IMR-90 (cell line): ENCODE measurements around the gene RAP1GAP2.

ENCODE experiments used
- FOS ChIP-seq: fragments of 150-350 bp; IDR thresholded peaks from 2 replicates; pipeline ENCODE4 v1.6.1; 2016; ENCODE audit warnings: low read depth, low read length
- POLR2A ChIP-seq: IDR thresholded peaks from 2 replicates; pipeline ENCODE4 v1.6.1; 2012; ENCODE audit warnings: mild to moderate bottlenecking, low read depth, low read length
- RAD21 ChIP-seq: IDR thresholded peaks from 2 replicates; pipeline ENCODE4 v1.6.1; 2012; ENCODE audit warnings: low read length, improper control_type of control experiment
- RFX5 ChIP-seq: IDR thresholded peaks from 2 replicates; pipeline ENCODE4 v1.8.0; 2012; ENCODE audit warnings: low read depth, mild to moderate bottlenecking, low read length, moderate library complexity
- SMC3 ChIP-seq: fragments of 150-350 bp; IDR thresholded peaks from 2 replicates; pipeline ENCODE4 v1.6.1; 2016; ENCODE audit warnings: low read depth, mild to moderate bottlenecking, antibody characterized with exemption, low read length, moderate library complexity
- TF ChIP-seq, protein P1 (sequence below): fragments of 150-350 bp; IDR thresholded peaks from 2 replicates; pipeline ENCODE4 v1.6.1; 2017; ENCODE audit warnings: mild to moderate bottlenecking, antibody characterized with exemption, low read length, low read depth
- TF ChIP-seq, protein P2 (sequence below): conservative IDR thresholded peaks from 2 replicates; pipeline ENCODE4 v1.5.1; 2012; ENCODE audit warnings: mild to moderate bottlenecking, low read depth, low read length, improper control_type of control experiment

DNA sequence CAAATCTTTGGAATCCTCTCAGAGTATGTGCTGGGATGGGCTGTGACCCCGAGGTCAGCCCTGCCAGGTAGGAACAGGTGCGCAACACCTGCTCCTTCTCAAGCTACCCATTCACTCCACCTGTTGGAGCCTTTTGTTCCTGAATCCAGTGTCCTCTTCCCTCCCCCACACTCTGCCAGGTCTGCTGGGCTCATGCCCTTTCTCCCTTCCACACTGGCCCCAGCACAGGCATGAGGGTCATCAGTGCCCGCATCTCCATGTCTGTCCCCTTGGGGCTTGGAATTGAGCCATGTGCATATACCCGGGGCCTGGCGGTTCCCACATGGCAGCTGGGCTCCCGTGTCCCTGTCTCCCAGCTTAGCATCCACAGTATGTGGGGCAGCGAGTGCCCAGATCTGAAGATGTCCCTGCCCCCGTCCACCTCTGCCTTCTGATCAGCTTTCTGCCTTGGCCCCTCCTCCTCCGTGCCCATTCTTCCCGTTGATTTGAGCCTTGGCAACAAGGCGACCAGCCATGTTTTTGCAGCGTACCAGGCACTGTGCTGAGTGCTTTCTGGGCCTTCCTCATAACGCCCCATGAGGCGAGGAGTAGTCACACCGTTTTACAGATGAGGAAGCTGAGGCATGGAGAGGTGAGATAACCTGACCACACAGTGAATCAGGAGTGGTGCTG lies 102.2 kb downstream of the RAP1GAP2 start:
- TF ChIP-seq, protein P1, sequence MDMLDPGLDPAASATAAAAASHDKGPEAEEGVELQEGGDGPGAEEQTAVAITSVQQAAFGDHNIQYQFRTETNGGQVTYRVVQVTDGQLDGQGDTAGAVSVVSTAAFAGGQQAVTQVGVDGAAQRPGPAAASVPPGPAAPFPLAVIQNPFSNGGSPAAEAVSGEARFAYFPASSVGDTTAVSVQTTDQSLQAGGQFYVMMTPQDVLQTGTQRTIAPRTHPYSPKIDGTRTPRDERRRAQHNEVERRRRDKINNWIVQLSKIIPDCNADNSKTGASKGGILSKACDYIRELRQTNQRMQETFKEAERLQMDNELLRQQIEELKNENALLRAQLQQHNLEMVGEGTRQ = no peak
- TF ChIP-seq POLR2A = no peak
- TF ChIP-seq, protein P2, sequence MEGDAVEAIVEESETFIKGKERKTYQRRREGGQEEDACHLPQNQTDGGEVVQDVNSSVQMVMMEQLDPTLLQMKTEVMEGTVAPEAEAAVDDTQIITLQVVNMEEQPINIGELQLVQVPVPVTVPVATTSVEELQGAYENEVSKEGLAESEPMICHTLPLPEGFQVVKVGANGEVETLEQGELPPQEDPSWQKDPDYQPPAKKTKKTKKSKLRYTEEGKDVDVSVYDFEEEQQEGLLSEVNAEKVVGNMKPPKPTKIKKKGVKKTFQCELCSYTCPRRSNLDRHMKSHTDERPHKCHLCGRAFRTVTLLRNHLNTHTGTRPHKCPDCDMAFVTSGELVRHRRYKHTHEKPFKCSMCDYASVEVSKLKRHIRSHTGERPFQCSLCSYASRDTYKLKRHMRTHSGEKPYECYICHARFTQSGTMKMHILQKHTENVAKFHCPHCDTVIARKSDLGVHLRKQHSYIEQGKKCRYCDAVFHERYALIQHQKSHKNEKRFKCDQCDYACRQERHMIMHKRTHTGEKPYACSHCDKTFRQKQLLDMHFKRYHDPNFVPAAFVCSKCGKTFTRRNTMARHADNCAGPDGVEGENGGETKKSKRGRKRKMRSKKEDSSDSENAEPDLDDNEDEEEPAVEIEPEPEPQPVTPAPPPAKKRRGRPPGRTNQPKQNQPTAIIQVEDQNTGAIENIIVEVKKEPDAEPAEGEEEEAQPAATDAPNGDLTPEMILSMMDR = no peak
- no peak for TF ChIP-seq RAD21
- TF ChIP-seq RFX5 = no peak
- no peak for TF ChIP-seq SMC3
- no peak for TF ChIP-seq FOS
